ENCODE data around the gene CXCL8.
A peak's percentile ranks its signal among the peaks of the same experiment; 100 is the strongest.
"Not testable (repeated sequence)": the region's sequence is repeated elsewhere in the genome, so short reads cannot be mapped to it uniquely, and the experiment has no call there.

CXCL8 gene

GRCh38 chr4:73744203-73744602 lies 3.8 kb downstream of the CXCL8 start:
- no peak for DNase-seq

GRCh38 chr4:73750730-73751129 lies 10.4 kb downstream of the CXCL8 start:
- no peak for DNase-seq

GRCh38 chr4:73751166-73751565 lies 10.8 kb downstream of the CXCL8 start:
- no peak for DNase-seq

- no peak for DNase-seq
Measured at GRCh38 chr4:73751830-73752229, 11.5 kb downstream of the CXCL8 start.

GRCh38 chr4:73752424-73752823 lies 12.1 kb downstream of the CXCL8 start:
- DNase-seq = no peak

GRCh38 chr4:73753215-73753614 lies 12.8 kb downstream of the CXCL8 start:
- no peak for DNase-seq

GRCh38 chr4:73754934-73755333 lies 14.6 kb downstream of the CXCL8 start:
- DNase-seq = no peak

- no peak for DNase-seq
Measured at GRCh38 chr4:73759357-73759756, 19.0 kb downstream of the CXCL8 start.

GRCh38 chr4:73761856-73762255 lies 21.5 kb downstream of the CXCL8 start:
- peak; percentile 8 for DNase-seq

GRCh38 chr4:73762409-73762808 lies 22.0 kb downstream of the CXCL8 start:
- DNase-seq = no peak

GRCh38 chr4:73763877-73764276 lies 23.5 kb downstream of the CXCL8 start:
- no peak for DNase-seq

GRCh38 chr4:73764513-73764912 lies 24.1 kb downstream of the CXCL8 start:
- DNase-seq = no peak

GRCh38 chr4:73765296-73765695 lies 24.9 kb downstream of the CXCL8 start:
- DNase-seq = no peak

GRCh38 chr4:73770917-73771316 lies 30.5 kb downstream of the CXCL8 start:
- peak; percentile 77 for DNase-seq

- DNase-seq = no peak
Measured at GRCh38 chr4:73772363-73772762, 32.0 kb downstream of the CXCL8 start.

- not testable (repeated sequence) for DNase-seq
Measured at GRCh38 chr4:73774406-73774805, 34.0 kb downstream of the CXCL8 start.

GRCh38 chr4:73776321-73776729 lies 36.0 kb downstream of the CXCL8 start:
- no peak for DNase-seq

GRCh38 chr4:73777612-73778011 lies 37.2 kb downstream of the CXCL8 start:
- DNase-seq = no peak

- DNase-seq = no peak
Measured at GRCh38 chr4:73780243-73780642, 39.9 kb downstream of the CXCL8 start.

- DNase-seq = no peak
Measured at GRCh38 chr4:73780834-73781233, 40.5 kb downstream of the CXCL8 start.

- no peak for DNase-seq
Measured at GRCh38 chr4:73788411-73788810, 48.0 kb downstream of the CXCL8 start.

All from NCI-H774 (cell line).